AG10803 (cell line): Measurements from ENCODE around the gene TRIML1.
"Not testable (repeated sequence)": the region's sequence is repeated elsewhere in the genome, so short reads cannot be mapped to it uniquely, and the experiment has no call there.

Source experiments
- DNase-seq: peaks from one replicate; pipeline ENCODE4 v3.0.0; 2010; ENCODE audit warnings: low read depth
- H3K4me3 ChIP-seq: 2 replicates; pipeline ENCODE4 v1.5.1; 2011; ENCODE audit warnings: mild to moderate bottlenecking, low read length, control low read depth
- TF ChIP-seq, protein P1 (sequence below): conservative IDR thresholded peaks from 2 replicates; pipeline ENCODE4 v1.5.1; 2011; ENCODE audit warnings: mild to moderate bottlenecking, low read length, control low read depth, inconsistent platforms

TRIML1 gene

DNA sequence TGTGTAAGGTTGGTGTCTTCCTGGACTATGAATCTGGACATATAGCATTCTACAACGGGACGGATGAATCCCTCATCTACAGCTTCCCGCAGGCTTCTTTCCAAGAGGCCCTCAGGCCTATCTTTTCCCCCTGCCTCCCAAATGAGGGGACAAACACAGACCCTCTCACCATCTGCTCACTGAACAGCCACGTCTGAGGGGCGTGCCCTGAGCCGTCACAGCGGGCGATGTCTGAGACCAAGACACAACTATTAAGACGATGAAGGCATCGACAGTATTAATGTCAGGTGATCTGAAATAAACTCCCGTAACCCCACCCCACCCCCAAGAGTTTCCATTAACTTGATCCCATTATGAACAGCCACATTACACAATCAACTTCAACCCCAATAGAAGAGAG is 7.9 kb downstream of the TRIML1 start:
- no peak overlapping the region for H3K4me3 ChIP-seq
- DNase-seq = no peak
- TF ChIP-seq, protein P1, sequence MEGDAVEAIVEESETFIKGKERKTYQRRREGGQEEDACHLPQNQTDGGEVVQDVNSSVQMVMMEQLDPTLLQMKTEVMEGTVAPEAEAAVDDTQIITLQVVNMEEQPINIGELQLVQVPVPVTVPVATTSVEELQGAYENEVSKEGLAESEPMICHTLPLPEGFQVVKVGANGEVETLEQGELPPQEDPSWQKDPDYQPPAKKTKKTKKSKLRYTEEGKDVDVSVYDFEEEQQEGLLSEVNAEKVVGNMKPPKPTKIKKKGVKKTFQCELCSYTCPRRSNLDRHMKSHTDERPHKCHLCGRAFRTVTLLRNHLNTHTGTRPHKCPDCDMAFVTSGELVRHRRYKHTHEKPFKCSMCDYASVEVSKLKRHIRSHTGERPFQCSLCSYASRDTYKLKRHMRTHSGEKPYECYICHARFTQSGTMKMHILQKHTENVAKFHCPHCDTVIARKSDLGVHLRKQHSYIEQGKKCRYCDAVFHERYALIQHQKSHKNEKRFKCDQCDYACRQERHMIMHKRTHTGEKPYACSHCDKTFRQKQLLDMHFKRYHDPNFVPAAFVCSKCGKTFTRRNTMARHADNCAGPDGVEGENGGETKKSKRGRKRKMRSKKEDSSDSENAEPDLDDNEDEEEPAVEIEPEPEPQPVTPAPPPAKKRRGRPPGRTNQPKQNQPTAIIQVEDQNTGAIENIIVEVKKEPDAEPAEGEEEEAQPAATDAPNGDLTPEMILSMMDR = no peak

GRCh38 chr4:188147776-188148175 is 8.5 kb downstream of the TRIML1 start:
- no peak overlapping the region for H3K4me3 ChIP-seq
- TF ChIP-seq, protein P1 = no peak
- no peak for DNase-seq

DNA sequence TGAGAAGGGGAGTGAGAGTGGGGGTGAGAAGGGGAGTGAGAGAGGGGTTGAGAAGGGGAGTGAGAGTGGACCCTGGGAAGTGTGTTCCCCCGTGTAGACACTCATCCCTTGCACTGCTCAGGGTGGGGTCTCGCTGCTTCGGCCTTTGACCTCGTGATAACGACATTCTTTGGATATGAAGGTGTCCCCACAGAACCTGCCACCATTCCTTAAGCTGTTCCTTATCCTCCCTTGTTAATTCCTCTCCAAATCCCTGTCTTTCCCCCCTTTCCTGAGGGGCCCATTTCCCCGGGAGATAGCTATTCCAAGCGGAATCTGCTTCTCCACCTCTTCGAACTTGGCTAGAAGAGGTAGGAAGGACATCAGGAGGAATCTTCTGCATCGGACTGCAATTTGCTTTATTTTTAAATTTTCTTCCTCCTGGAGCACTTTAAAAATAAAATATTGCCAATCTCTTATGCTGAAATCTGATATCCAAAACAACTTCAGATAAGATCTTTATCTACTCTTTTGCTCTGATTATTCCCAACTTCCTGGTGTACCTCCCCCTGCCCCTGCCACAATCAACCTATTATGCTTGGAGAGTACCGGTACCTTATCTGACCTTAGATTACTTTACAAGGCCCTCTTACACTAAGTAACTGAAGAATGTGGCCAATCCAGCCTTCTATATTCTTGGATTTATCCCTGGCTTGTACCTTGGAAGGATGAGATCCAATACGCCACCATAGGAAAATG is 15.6 kb downstream of the TRIML1 start:
- TF ChIP-seq, protein P1 = no peak
- no peak overlapping the region for H3K4me3 ChIP-seq
- DNase-seq = no peak

GRCh38 chr4:188158336-188158735 is 19.1 kb downstream of the TRIML1 start:
- no peak for DNase-seq
- TF ChIP-seq, protein P1 = no peak
- no peak overlapping the region for H3K4me3 ChIP-seq

- DNase-seq, H3K4me3 ChIP-seq: not testable (repeated sequence)
Observed at GRCh38 chr4:188159513-188160226, 20.4 kb downstream of the TRIML1 start.

DNA sequence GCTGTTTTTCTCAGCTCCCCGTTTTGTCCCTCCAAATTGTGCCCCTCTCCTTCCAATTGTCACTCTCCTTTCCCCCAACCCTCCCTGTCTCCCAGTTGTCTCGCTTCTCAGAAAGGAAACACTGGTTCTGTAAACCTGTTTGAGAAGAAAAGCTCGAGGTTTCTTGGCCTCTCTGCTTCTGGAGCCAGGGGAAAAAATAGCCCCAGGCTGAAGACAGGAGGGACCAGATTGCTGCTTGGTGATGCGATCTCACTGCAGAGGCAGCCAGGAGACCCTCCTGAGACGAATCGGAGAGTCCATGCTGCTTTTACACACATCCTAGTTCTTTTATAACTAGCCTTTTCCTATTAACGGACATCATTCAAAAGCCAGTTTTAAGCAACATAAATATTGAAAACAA is 21.2 kb downstream of the TRIML1 start:
- no peak overlapping the region for H3K4me3 ChIP-seq
- TF ChIP-seq, protein P1 = no peak
- no peak for DNase-seq

DNA sequence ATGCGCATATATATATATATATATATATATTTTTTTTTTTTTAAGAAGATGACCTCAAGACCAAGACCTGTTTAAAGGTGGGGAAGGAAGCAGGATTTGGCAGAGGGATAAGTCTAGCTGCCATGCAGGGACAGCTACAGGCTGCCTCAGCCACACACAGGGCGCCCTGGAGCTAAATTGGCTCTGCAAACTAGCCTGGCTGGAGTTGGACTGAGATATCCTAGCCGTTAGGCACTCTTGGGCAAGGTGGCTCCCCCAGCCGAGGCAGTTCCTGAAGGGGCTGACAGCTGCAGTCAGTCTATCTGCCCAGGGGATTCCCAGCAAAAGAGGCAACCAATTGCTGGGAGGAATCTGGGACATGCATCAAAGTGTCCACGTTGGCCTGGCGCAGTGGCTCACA is 21.9 kb downstream of the TRIML1 start:
- TF ChIP-seq, protein P1 = no peak
- DNase-seq = no peak
- H3K4me3 ChIP-seq = no peak overlapping the region
